Gastroesophageal sphincter (tissue), 3 donors: ENCODE data around the gene ZNF891.

Experiments used
- CTCF ChIP-seq, 4 experiments: fragments of 200-600 bp in 2 of 4; fragments of 450-650 bp in 2 of 4; sonication (generic) in 1 of 4; IDR thresholded peaks; one replicate each; pipeline ENCODE4 v1.5.1; 2017 to 2019; ENCODE audit warnings: antibody characterized with exemption in 4 of 4, mild to moderate bottlenecking in 2 of 4, moderate library complexity in 2 of 4
- POLR2A ChIP-seq, 2 donors: fragments of 450-650 bp; IDR thresholded peaks; one replicate each; pipeline ENCODE4 v1.6.1; 2017; ENCODE audit warnings: antibody characterized with exemption in 2 of 2, mild to moderate bottlenecking in 2 of 2, moderate library complexity in 1 of 2
- POLR2AphosphoS5 ChIP-seq: sonication (generic); formaldehyde crosslinking; IDR thresholded peaks from one replicate; pipeline ENCODE4 v1.6.1; 2017; ENCODE audit warnings: antibody characterized with exemption

GRCh38 chr12:133083345-133083744, 46.7 kb downstream of the ZNF891 start:
- no peak for TF ChIP-seq CTCF (IDR thresholded peaks at IDR 0.05)
- no peak for TF ChIP-seq POLR2AphosphoS5
- no peak for TF ChIP-seq POLR2A (IDR thresholded peaks at IDR 0.05)
